ENCODE data around the gene SHC2.

DNA sequence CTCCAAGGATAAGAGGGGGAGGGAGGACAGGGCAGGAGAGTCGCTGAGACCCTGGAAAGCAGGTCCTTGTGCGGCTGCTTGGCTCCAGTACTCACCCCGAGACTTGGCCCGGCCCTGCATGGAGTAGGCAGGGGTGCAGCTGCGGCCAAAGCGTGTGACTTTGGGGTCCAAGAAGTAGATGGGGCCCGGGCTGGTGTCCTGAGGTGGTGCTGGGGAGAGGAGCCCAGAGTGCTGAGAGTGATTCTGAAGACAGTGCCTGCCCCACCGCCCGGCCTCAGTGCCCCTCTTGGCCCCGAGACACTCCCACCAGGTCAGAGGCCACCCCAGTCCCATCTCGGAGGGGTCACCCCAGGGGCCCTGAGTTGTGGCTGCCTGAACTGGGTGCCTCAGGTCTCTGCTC, 6.7 kb upstream of the SHC2 start:
- TF ChIP-seq GATA2 (IDR thresholded peaks at IDR 0.05; ENCODE audit: low read depth, low read length) = no peak
- TF ChIP-seq GATA3 (IDR thresholded peaks at IDR 0.05; ENCODE audit: low read depth, low read length) = no peak
